ENCODE data around the gene RASA3.
A peak's percentile ranks its signal among the peaks of the same experiment; 100 is the strongest.
"Not testable (repeated sequence)": the region's sequence is repeated elsewhere in the genome, so short reads cannot be mapped to it uniquely, and the experiment has no call there.

The RASA3 gene

DNA sequence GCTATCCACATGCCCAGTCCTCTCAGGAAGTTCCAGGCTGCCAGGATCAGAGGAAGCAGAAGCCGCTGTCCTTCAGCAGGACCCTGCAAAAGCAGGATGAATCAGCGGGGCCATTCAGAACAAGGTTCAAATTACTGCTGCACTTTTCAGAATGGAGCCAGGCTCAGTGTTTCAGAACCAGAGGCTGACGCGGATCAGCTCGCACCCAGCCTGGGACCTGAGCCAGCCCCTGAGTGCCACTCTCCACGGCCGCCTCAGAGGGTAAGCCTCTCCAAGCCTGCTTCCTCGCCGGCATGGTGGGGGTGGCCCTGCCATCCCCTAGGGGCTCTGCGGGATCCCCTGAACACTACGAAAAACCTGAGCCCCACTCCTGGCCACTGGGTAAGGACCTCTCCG lies 24.7 kb downstream of the RASA3 start:
- DNase-seq (ENCODE audit: low read depth, low spot score), result peak; percentile 84
- TF ChIP-seq CTCF (IDR thresholded peaks at IDR 0.05; ENCODE audit: low read depth, low read length), result no peak
- in situ Hi-C loops (cut with HindIII; ENCODE audit: low sequenced_read_pairs), result no loop called here
- H3K4me3 ChIP-seq (ENCODE audit: low read depth, low read length), result no peak overlapping the region

DNA sequence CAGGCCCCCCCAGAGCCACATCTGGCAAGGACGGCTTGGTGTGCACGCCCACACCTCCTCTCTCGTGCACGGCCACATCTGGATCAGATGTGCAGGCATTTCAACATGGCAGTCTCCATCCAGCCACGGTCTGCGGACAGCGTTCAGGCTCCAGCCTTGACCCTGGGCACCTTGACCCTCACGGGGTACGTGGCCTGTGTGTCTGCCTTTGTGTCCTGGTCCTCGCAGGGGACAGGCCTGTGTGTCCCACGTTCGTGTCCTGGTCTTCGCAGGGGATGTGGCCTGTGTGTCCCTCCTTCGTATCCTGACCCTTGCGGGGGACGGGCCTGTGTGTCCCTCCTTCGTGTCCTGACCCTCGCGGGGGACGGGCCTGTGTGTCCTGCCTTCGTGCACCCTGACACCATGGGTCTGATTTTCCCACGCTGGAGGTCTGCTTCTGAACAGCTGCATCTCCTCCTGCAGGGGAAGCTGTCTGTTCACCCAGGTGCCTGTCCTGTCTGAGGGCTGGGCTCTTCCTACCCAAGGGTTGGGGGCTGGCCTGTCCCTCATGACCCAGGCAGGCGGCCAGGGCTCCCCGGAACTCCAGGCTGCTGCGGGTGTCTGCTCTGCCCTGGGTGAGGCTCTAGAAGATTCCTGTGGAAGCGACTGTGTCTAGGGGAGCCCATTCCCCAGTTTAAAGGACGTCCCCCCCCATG lies 25.3 kb downstream of the RASA3 start:
- H3K4me3 ChIP-seq (ENCODE audit: low read depth, low read length), result no peak overlapping the region
- in situ Hi-C loops (cut with HindIII; ENCODE audit: low sequenced_read_pairs), result no loop called here
- TF ChIP-seq CTCF (IDR thresholded peaks at IDR 0.05; ENCODE audit: low read depth, low read length), result no peak
- DNase-seq (ENCODE audit: low read depth, low spot score), result no peak

DNA sequence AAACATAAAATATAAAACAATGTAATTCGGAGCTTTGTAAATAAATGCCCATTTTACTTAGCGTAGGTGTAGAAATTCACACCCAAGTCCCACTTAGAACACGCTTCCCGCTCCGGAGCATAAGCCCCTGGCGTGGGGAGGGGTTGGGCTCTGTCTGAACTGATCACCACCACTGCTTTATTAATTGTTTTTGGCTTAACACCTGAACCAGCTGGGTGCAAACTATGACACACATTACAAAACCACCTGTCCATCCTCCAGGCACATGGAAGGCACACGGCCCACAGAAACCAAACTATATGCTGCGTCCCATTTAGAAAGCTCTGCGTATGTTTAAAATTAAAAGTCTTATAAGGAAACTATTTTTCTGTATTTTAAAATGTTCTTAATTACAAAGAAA lies 25.9 kb downstream of the RASA3 start:
- TF ChIP-seq CTCF (IDR thresholded peaks at IDR 0.05; ENCODE audit: low read depth, low read length), result no peak
- DNase-seq (ENCODE audit: low read depth, low spot score), result no peak
- in situ Hi-C loops (cut with HindIII; ENCODE audit: low sequenced_read_pairs), result no loop called here
- H3K4me3 ChIP-seq (ENCODE audit: low read depth, low read length), result no peak overlapping the region

GRCh38 chr13:114105521-114106225 lies 26.8 kb downstream of the RASA3 start:
- no peak overlapping the region for H3K4me3 ChIP-seq (ENCODE audit: low read depth, low read length)
- DNase-seq (ENCODE audit: low read depth, low spot score), result no peak
- no peak for TF ChIP-seq CTCF (IDR thresholded peaks at IDR 0.05; ENCODE audit: low read depth, low read length)
- in situ Hi-C loops (cut with HindIII; ENCODE audit: low sequenced_read_pairs), result no loop called here

GRCh38 chr13:114104655-114105520 lies 27.5 kb downstream of the RASA3 start:
- no peak overlapping the region for H3K4me3 ChIP-seq (ENCODE audit: low read depth, low read length)
- TF ChIP-seq CTCF (IDR thresholded peaks at IDR 0.05; ENCODE audit: low read depth, low read length), result no peak
- in situ Hi-C loops (cut with HindIII; ENCODE audit: low sequenced_read_pairs), result no loop called here
- DNase-seq (ENCODE audit: low read depth, low spot score), result no peak

- no peak for DNase-seq (ENCODE audit: low read depth, low spot score)
- TF ChIP-seq CTCF (IDR thresholded peaks at IDR 0.05; ENCODE audit: low read depth, low read length), result no peak
- in situ Hi-C loops (cut with HindIII; ENCODE audit: low sequenced_read_pairs), result no loop called here
- H3K4me3 ChIP-seq (ENCODE audit: low read depth, low read length), result no peak overlapping the region
Measured at GRCh38 chr13:114103801-114104654, 28.4 kb downstream of the RASA3 start.

DNA sequence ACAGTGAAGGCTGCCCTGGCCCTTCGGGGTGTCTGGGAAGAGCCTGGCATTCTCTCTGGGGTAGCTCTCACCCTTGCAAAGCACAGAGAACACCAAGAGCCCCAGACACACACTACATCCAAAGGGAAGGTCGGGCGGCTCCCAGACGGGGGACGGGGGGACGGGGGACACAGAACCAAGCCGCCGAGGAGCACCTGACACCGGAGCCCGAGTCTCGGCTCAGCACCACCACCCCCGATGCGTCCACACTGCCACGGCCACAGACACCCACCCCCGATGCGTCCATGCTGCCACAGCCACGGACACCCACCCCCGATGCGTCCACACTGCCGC lies 29.2 kb downstream of the RASA3 start:
- in situ Hi-C loops (cut with HindIII; ENCODE audit: low sequenced_read_pairs); DNase-seq (ENCODE audit: low read depth, low spot score); H3K4me3 ChIP-seq (ENCODE audit: low read depth, low read length): not testable (repeated sequence)

All from astrocyte of the spinal cord (primary cell).